Dedifferentiated amniotic fluid mesenchymal stem cell (primary cell): ENCODE data around the gene MINDY2.
"Not testable (repeated sequence)": the region's sequence is repeated elsewhere in the genome, so short reads cannot be mapped to it uniquely, and the experiment has no call there.

Source experiments
- DNase-seq: peaks from one replicate; pipeline ENCODE4 v3.0.0-alpha.2; 2016; ENCODE audit errors: extremely low spot score

The MINDY2 gene

DNA sequence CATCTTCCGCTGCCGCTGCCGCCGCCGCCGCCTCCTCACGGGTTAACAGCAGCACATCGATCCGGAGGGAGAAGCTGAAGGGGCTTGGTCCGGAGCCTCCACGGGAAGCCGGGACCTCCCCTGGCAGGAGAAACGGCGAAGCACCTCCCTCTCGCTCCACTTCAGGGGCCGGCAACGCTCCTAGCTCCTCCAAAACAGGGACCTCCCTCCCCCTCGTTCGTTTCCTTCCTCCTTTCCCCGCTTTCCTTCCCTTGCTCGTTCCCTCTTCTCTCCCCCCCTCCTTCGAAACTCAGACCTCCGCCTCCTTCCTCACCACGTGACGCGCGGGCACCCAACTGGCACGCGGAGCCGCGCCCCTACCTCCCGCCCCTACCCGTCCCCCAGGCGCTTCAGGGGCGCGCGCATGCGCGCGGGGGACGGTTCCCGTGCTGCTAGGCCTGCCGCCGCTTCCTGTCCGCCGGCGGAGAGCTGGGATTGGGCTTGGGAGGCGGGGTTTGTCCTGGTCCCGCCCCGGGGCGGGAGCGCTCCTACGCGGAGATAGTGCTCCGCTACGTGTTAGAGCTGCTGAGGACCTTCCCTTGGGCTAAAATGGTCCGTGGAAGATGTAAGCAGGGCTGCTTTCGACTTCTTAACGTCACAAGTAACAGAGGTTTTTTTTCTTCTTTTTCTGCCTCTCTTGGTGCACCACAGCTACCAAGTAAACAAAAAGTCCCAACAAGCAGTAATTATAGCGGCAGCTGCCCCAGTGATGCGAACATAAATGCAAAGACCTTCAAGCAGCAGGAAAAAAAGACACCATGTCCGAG, 21.4 kb upstream of the MINDY2 start, which contains the start of gene ADAM10:
Gene ADAM10 (minus strand): TSS at position 176 of the 806 bp plus-strand sequence. CDS start 173 bp downstream, at position 3.
- peak; percentile 98 for DNase-seq

DNA sequence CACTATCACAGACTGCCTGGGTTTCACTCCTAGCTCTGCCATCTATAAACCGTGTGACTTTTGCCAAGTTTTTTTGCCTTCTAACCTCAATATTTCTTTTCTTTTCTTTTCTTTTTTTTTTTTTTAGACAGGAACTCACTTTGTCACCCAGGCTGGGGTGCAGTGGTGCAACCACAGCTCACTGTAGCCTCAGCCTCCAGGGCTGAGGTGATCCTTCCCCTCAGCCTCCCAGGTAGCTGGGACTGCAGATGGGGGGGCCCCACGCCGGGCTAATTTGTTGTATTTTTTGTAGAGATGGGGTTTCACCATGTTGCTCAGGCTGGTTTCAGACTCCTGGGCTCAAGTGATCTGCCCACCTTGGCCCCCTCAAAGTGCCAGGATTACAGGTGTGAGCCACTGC, 18.4 kb upstream of the MINDY2 start:
- DNase-seq, result no peak

DNA sequence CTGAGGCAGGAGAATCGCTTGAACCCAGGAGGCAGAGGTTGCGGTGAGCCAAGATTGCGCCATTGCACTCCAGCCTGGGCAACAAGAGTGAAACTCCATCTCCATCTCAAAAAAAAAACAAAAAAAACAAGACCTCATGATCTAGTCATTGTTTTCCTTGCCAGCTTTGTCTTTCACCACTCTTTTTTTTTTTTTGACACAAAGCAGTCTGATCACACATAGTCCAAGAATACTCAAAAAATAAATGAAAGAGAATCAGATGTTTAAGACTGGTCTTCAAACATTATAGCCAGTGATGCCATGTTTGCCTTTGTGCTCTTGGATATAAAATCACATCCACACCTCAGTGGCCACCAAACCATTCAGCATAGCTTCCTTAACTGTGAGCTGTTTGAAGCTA, 15.8 kb upstream of the MINDY2 start:
- DNase-seq, result no peak

DNA sequence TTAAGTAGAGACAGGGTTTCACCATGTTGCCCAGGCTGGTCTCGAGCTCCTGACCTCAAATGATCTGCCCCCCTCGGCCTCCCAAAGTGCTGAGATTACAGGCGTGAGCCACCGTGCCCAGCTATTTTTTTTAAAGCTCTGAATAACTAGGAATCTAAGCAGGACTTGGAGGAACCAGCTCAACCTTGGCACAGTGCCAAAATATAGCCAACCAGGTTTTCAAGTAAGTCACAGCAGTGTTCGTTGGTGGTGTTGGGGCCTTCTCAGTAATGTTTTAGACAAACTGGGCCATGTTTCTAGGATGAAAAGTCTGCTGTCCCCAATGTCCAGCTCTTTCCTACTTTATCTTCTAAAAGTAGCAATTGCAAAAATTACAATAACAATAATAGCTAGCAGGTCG, 15.1 kb upstream of the MINDY2 start:
- DNase-seq, result no peak

DNA sequence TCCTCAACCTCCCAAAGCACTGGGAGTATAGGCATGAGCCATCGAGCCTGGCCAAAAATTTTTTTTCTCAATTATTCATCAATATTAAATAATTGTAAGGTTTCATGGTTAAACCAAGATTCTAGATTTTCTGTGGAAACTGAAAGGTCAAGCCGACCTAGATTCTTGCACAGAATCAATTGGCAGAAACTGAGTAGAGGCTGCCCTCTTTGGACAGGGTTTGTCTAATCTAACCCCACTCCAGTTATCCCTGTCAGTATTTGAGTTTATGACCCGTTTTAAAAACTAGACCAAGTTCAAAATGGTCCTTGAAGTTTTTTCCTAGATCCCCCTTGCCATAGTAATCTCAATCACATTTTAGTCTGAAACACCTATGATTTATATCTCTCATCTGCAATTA, 13.0 kb upstream of the MINDY2 start:
- DNase-seq, result no peak

DNA sequence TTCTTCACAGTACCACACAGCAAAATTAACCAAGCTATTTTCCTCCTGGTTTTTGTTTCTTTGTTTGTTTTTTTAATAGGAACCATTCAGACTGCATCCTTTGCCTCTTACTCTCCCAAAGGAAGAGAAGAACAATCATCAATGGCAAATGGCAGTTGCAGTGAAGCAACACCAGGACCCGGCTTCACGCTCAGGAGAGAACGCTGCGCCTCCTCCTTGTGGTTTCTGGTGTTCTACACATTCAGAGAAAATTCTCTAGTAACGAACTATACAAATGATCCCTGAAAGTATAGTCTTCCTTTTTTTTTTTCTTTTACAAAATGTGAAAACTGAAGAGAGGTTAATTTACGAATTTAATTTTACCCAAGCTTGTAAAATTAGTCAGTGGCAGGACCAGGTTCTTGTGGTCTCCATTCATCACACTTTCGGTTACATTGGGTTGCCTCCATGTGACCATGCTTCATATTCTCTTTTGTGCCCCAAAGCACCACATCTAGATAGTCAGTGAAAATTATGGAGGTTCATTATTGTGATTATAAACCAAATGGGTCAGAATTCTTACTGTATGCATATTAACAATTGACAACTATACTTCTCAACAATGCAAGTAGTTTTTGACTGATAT, 10.6 kb upstream of the MINDY2 start:
- no peak for DNase-seq

DNA sequence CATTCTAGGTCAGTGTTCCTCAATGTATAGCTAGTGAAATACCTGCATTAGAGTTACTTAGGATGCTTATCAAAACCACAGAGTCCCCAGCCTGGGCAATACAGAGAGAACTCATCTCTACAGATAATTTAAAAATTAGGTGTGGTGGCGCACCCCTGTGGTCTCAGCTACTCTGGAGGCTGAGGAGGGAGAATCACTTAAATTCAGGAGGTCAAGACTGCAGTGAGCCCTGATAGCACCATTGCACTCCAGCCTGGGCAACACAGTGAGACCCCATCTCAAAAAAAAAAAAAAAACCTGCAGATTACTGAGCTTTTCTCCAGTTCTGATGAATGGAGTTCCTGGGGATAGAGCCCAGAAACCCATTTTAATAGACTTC, 10.1 kb upstream of the MINDY2 start:
- no peak for DNase-seq

DNA sequence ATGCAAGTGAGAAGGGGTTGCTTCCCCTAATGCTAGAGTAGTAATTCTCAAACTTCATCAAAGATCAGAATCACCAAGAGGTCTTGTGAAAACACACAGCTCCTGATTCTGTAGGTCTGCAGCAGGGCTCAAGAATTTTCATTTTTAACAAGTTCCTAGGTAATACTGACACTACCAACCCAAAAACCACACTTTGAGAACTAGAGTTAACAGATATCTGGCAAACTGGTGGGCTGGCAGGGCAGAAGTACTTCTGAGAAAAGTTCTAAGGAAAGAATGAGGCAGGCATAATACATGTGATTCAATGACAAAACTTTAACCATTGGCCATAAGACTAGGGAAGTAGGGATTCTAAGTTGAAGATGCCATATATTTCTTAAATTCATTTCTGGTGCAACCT, 8.8 kb upstream of the MINDY2 start:
- DNase-seq, result no peak

DNA sequence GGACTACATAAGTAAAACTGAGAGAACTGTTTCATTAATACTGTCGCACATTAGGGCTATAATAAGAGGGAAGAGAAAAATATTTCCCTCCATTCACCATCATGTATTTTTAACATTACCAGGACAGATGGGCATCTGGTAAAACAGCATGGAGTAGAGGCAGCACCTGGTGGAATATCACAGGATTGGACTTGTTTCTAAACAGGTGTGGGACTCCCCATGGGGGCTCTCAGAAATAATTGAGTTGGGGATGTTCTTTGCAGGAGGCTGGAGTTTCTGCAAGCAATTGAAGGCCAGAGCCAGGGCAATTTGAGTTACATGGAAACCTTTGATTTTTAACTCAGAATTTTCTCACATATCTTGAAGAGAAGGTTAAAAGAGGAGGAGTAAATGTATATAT, 8.4 kb upstream of the MINDY2 start:
- no peak for DNase-seq

DNA sequence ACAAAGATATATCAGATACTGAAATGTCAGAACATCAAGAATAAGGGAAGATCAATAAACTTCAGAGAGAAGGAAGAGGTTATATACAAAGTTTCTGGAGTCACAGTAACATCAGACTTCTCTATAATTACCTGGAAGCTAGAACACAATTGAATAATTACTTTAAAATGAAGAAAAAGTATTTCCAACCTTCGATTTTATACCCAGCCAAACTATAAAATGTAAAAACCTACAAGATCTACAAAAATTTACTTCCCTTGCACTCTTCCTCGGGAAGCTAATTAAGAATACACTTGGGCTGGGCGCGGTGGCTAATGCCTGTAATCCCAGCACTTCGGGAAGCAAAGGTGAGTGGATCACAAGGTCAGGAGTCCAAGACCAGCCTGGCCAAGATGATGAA, 6.6 kb upstream of the MINDY2 start:
- no peak for DNase-seq

DNA sequence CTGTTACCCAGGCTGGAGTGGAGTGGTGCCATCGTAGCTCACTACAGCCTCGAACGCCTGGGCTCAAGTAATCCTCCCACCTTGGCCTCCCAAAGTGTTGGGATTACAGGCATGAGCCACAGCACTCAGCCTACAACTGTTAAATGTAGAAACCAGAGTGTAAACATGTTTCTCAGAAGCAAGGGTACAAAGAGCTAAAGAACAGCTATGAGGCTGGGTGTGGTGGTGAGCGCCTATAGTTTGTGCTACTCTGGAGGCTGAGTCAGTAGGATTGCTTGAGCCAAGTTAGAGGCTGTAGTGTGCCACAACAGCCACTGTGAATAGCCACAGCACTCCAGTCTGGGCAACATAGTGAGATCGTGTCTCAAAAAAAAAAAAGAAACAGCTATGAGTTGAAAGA, 4.8 kb upstream of the MINDY2 start:
- no peak for DNase-seq

DNA sequence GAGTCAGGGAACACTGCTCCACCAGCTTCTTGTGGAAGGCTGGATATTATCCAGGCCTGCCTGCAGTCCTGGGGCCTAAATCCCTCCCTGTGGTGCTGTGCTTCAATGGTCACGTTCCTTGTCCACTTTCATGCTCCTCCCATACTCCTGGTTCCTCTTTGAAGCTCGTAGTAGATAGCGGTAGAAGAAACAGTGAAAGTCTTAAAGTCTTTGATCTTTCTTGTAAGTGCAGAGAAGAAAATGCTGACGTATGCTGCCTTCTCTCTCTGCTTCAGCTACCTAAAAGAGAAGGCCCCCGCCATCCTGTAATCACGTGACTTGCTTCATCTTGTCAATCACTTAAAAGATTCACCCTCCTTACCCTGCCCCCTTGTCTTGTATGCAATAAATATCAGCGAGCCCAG, 2.5 kb upstream of the MINDY2 start:
- DNase-seq, result not testable (repeated sequence)

DNA sequence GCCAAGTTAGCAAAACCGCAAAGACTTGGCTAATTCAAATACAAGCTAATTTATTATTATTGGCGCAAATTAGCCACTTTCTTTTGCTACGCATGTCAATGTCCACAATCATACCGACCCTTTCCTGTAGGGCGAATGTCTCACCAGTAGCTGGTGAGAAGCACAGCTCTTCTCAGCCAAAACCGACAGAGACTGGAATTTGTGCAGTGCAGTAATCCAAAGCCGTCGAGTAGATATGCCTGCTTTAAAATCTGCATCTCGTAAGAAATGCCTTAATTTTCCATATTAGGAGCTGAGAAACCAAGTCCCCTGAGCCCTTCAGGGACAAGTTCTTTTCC, 614 bp upstream of the MINDY2 start:
- DNase-seq, result peak; percentile 60

DNA sequence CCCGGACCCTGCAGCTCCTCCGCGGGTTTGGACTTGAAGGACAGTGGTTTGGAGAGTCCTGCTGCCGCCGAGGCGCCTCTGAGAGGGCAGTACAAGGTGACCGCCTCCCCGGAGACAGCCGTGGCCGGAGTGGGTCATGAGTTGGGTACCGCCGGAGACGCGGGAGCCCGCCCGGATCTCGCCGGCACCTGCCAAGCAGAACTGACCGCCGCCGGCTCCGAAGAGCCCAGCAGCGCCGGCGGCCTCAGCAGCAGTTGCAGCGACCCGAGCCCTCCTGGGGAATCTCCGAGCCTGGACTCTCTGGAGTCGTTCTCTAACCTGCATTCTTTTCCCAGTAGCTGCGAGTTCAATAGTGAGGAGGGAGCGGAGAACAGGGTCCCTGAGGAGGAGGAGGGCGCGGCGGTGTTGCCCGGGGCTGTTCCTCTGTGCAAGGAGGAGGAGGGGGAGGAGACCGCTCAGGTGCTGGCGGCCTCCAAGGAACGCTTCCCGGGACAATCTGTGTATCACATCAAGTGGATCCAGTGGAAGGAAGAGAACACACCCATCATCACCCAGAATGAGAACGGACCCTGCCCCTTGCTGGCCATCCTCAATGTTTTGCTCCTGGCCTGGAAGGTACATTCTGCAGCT, 634 bp downstream of the MINDY2 start:
- DNase-seq, result no peak

DNA sequence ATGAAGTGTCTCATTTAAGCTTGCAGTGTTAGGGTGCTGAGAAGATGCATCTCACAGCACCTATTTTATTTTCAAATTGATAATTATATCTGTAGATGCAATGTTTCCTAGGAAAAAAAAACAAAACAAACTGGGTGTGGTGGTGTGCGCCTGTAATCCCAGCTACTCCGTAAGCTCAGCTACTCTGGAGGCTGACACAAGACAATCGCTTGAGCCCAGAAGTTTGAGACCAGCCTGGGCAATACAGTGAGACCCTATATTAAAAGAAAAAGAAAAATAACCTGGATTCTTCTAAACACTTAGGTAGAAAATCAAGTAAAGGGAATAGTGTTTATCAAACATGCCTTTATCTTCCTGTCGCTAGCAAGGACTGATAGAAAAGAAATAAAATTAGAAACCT, 1.9 kb downstream of the MINDY2 start:
- DNase-seq, result no peak

DNA sequence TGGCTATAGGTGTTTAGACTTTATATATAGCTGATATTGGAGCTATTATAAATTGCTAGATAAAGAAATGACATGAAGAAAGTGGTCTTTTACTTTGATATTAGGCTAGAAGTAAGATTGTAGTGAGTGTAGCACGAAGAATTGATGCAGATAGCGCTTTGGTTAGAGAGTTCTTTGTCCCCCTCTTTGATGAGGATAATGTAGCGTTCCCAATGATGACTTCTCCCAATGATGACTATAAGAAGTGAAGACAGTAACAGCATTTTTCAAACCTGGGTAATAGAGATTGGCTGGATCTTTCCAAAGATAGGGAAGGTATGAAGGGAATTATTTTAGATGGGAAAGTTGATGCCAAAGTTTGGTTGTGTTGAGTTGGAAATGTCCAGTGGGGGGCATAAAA, 4.3 kb downstream of the MINDY2 start:
- DNase-seq, result no peak

DNA sequence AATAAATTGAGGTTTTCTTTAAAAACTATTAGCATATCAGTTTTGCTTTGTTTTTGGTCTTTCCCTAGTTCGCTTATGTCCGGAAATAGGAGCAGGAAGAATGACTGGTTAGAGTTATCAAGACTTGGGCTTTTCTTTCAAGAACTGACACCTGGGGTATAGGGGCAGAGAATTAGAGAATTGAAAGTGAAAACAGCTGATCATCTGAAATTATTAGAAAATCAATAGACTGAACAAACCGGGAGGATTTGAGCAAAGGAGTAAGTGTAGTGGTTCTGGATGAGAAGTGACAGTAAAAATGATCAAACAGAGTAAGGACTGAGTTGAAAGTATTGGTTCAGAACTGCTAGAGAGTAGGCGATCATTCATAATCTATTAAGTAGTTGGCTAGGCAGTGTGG, 6.0 kb downstream of the MINDY2 start:
- DNase-seq, result no peak

DNA sequence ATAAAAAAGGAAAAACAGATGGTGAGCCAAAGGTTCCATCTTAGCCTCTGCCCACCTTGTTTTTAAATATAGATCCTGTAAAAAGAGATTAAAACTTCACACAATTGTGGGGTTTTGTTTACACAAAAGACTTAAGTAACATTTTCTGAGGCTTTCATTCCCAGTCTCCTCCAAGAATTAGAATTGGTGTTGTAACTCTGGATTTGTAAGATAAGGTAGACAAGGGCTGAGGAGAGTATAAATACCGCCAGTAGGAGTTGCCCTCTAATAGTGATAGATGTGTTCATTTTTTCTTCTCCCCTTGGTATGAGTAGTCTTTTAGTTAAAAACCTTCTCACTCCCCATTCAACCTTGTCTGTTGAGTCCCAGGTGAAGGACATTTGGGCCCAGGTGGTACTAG, 8.5 kb downstream of the MINDY2 start:
- DNase-seq, result no peak

DNA sequence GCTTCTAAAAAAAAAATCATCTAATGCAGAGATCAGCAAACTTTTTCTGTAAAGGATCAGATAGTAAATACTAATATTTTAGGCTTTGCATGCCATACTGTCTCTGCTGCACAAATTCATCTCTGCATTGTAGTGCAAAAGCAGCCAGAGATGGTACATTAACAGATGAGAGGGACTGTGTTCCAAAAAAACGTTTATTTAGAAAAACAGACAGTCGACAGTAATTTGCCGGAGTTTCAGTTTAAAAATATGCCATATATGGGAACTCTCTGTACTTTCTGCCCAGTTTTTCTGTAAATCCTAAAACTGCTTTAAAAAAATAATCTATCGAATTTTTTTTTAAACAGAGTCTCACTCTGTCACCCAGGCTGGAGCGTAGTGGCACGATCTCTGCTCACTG, 14.3 kb downstream of the MINDY2 start:
- DNase-seq, result no peak

DNA sequence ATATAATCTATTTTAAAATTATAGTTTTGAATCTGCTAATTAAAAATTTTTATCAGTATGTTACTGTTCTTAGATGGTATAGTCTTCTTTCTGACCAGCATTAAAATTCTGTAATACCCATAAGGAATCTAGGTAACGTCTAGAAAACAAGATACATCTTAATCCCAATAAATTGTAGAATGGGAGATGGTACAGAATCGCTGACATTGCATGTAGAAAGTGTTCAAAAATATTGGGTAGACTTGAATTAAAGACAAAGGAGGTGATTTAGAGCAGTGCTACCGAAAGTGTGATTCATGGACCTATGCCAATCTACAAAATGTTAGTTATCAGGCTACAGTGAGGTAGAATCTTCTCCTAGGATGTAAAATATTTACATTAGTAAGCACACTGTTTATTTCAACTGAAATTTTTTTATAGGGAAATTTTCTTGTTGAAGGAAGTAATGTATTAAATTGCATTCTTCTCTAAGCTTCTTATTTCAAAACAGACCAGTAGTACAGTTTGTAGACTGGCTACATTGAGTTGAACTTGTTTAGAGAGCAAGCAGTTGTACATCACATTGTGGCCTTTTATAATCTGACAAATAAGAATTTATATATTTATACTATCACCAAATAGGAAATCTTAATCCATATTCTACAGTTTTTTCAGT, 17.1 kb downstream of the MINDY2 start:
- no peak for DNase-seq

DNA sequence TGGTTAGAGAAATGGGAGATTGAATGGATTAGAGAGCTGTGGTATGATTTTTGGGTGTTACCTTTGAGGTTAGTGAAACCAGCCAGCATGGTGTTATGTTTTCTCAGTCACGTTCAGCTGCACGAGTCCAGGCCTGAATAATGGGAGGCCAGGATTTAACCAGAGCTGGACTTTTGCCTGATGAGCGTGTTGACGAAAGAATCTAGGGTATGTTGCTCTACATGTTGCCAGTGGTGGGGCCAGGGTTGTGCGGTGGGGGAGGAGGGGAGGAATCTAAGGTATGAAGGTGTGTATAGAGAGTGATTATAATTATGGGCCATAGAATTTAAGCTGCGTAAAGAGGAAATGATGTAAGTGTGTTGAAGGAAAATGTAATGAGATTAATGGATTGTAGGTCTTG, 22.8 kb downstream of the MINDY2 start:
- no peak for DNase-seq

DNA sequence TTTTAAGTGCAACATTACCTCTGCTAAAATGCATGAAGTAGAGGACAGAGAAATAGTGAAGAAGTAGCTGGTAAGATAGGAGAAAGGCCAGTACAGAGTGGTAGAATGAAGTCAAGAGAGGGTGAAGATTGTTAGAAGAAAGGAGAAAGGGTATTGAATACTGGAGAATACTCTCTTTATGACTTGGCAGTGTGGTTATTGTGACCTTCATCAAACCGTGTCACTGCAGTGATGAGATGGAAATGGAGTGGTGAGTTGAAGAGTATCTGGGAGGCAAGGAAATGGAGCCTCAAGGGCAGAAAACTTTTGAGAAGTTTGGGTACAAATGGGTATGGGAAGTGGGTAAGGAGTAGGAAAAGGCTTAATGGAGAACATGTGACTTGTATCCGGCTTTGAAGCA, 24.7 kb downstream of the MINDY2 start:
- DNase-seq, result no peak

DNA sequence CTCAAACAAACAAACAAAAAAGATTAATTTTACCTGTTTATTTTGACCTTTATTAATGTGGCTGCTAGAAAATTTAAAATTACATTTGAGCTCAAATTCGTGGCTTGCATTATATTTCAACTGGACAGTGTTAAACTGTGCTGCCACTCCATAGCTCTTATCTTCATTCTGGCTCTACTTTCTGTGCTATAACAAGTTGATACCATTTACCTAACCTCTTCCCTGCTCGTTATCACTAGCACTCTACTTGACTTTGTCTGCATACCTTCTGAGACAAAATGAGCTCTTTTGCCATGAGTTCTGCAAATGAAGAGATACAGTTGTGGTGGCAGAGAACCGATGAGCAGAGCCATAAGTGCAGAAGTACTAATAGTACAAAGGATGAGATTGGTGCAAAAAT, 26.4 kb downstream of the MINDY2 start:
- no peak for DNase-seq
